ENCODE measurements around the gene HECTD1. TPM values are rescaled to one million over a fixed set of nuclear protein-coding genes. Genes with fewer than 3 reads are reported as not detected.
"Not testable (repeated sequence)": the region's sequence is repeated elsewhere in the genome, so short reads cannot be mapped to it uniquely, and the experiment has no call there.

HECTD1 gene
- total RNA-seq, 1 experiment from 2014 or later: 101 TPM

DNA sequence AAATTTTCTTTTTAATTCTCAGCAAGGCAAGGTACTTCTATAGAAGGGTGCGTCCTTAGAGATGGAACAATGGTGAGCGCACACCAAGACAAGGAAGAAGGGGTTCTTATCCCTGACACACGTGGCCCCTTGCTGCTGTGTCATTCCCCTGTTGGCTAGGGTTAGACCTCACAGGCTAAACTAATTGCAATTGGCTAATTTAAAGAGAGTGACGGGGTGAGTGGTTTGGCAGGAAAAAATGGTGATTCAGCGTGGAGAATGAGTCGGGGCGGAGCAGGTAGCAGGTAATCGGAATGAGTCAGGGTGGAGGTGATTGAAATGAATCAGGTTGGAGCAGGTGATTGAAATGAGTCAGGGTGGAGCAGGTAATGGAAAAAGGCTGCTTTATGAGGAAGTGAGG is 36.3 kb upstream of the HECTD1 start:
- ChIA-PET POLR2A (interaction anchor here (0.6 kb wide), 1 partner anchor 9 kb away, joined by 5 read pairs; no protein-coding TSS in a partner anchor), CTCF (no interaction called here)
- no peak overlapping the region for H3K4me3 ChIP-seq (ENCODE audit: low read depth in 2 of 2, low read length in 2 of 2)
- DNase-seq (ENCODE audit: low read depth, low spot score): no peak
- ATAC-seq: no peak
- no peak overlapping the region for H3K27ac ChIP-seq (ENCODE audit: low read length)
- no peaks in the 10 kb centered on the region for H3K9me3 ChIP-seq (ENCODE audit: control insufficient read depth, insufficient read depth, low read depth, low read length)
- BruUV-seq (replicated peaks): no TSS peak
- no peaks in the 10 kb centered on the region for H3K4me1 ChIP-seq (ENCODE audit: control insufficient read depth, insufficient read depth, low read length)
- in situ Hi-C loops (cut with HindIII; ENCODE audit: low pct_unique_long_range_greater_than_20kb, low sequenced_read_pairs) (no loop called here), intact Hi-C loops (cut with micrococcal nuclease; ENCODE audit: unreplicated experiment) (no loop called here)
- TF ChIP-seq, protein P1, sequence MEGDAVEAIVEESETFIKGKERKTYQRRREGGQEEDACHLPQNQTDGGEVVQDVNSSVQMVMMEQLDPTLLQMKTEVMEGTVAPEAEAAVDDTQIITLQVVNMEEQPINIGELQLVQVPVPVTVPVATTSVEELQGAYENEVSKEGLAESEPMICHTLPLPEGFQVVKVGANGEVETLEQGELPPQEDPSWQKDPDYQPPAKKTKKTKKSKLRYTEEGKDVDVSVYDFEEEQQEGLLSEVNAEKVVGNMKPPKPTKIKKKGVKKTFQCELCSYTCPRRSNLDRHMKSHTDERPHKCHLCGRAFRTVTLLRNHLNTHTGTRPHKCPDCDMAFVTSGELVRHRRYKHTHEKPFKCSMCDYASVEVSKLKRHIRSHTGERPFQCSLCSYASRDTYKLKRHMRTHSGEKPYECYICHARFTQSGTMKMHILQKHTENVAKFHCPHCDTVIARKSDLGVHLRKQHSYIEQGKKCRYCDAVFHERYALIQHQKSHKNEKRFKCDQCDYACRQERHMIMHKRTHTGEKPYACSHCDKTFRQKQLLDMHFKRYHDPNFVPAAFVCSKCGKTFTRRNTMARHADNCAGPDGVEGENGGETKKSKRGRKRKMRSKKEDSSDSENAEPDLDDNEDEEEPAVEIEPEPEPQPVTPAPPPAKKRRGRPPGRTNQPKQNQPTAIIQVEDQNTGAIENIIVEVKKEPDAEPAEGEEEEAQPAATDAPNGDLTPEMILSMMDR (IDR thresholded peaks at IDR 0.05): no peak
- no peak for TF ChIP-seq SIN3A (IDR thresholded peaks at IDR 0.05; ENCODE audit: borderline replicate concordance, insufficient read depth, low read depth, low read length)
- TF ChIP-seq TCF7L2 (IDR thresholded peaks at IDR 0.05; ENCODE audit: low read depth, low read length): no peak
- TF ChIP-seq, protein P2, sequence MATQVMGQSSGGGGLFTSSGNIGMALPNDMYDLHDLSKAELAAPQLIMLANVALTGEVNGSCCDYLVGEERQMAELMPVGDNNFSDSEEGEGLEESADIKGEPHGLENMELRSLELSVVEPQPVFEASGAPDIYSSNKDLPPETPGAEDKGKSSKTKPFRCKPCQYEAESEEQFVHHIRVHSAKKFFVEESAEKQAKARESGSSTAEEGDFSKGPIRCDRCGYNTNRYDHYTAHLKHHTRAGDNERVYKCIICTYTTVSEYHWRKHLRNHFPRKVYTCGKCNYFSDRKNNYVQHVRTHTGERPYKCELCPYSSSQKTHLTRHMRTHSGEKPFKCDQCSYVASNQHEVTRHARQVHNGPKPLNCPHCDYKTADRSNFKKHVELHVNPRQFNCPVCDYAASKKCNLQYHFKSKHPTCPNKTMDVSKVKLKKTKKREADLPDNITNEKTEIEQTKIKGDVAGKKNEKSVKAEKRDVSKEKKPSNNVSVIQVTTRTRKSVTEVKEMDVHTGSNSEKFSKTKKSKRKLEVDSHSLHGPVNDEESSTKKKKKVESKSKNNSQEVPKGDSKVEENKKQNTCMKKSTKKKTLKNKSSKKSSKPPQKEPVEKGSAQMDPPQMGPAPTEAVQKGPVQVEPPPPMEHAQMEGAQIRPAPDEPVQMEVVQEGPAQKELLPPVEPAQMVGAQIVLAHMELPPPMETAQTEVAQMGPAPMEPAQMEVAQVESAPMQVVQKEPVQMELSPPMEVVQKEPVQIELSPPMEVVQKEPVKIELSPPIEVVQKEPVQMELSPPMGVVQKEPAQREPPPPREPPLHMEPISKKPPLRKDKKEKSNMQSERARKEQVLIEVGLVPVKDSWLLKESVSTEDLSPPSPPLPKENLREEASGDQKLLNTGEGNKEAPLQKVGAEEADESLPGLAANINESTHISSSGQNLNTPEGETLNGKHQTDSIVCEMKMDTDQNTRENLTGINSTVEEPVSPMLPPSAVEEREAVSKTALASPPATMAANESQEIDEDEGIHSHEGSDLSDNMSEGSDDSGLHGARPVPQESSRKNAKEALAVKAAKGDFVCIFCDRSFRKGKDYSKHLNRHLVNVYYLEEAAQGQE (IDR thresholded peaks at IDR 0.05; ENCODE audit: insufficient read depth in 1 of 2, low read depth in 2 of 2, low read length in 1 of 2): no peak
- no peak for TF ChIP-seq POLR2AphosphoS5 (IDR thresholded peaks at IDR 0.05; ENCODE audit: low read depth, low read length)
- no peaks in the 10 kb centered on the region for H3K27me3 ChIP-seq (ENCODE audit: control insufficient read depth, insufficient read depth, low read length)
- H3K36me3 ChIP-seq (ENCODE audit: control insufficient read depth, insufficient read depth, low read length): no peaks in the 10 kb centered on the region

DNA sequence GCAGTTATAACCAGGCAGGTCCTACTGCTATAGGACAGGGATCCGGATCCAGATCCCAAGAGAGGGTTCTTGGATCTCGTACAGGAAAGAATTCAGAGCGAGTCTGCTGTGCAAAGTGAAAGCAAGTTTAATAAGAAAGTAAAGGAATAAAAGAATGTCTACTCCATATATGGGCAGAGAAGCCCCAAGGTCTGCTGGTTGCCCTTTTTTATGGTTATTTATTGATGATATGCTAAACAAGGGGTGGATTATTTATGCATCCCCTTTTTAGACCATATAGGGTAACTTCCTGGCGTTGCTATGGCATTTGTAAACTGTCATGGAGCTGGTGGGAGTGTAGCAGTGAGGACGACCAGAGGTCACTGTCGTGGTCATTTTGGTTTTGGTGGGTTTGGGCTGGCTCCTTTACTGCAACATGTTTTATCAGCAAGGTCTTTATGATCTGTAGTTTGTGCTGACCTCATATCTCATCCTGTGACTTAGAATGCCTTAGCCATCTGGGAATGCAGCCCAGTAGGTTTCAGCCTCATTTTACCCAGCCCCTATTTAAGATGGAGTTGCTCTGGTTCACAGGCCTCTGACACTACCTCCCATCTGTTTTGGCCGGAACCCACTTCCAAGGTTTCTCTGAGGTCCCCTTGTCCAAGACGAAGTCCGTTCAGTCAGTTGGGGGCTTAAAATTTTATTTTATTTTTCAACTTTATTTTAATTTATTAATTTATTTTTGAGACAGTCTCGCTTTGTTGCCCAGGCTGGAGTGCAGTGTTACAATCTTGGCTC is 34.8 kb upstream of the HECTD1 start:
- H3K4me1 ChIP-seq (ENCODE audit: control insufficient read depth, insufficient read depth, low read length); in situ Hi-C loops (cut with HindIII; ENCODE audit: low pct_unique_long_range_greater_than_20kb, low sequenced_read_pairs); BruUV-seq (replicated peaks); intact Hi-C loops (cut with micrococcal nuclease; ENCODE audit: unreplicated experiment); H3K27me3 ChIP-seq (ENCODE audit: control insufficient read depth, insufficient read depth, low read length); CTCF ChIA-PET; POLR2A ChIA-PET; ATAC-seq; H3K4me3 ChIP-seq (ENCODE audit: low read depth in 2 of 2, low read length in 2 of 2); H3K27ac ChIP-seq (ENCODE audit: low read length); DNase-seq (ENCODE audit: low read depth, low spot score); H3K36me3 ChIP-seq (ENCODE audit: control insufficient read depth, insufficient read depth, low read length); H3K9me3 ChIP-seq (ENCODE audit: control insufficient read depth, insufficient read depth, low read depth, low read length): not testable (repeated sequence)

DNA sequence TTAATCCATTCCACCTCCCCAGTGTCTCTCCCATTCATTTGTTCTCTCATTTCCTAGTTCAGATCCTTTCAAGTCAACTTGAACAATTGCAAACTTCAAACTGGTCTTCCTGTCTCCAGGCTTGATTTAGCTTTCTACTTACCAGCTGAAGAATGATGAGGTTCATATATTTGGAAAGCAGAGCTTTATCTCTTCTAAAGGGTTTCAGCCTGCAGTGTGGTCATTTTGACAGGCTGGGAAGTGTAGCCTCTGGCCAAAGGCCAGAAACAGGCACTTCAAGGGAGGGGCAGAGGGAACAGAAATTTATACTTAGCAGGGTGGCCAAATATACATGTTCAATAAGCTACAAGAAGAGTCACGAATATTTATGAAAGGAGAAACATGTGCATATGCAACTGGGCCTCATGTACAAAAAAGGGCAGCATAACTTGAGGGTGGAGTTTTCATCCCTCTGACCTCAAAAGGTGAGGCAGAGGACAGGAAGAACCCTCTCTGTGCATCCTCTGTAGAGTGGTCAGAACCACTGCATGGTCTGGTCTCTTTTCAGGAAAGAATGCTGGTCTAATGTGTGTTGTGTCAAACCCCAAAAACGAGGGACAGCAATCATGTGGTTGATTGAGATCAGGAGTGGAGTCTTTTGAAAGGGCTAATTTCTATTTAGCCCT is 34.0 kb upstream of the HECTD1 start:
- Histone ChIP-seq H3K27ac (ENCODE audit: low read length) (no peak overlapping the region), H3K27me3 (ENCODE audit: control insufficient read depth, insufficient read depth, low read length) (no peaks in the 10 kb centered on the region), H3K9me3 (ENCODE audit: control insufficient read depth, insufficient read depth, low read depth, low read length) (no peaks in the 10 kb centered on the region), H3K36me3 (ENCODE audit: control insufficient read depth, insufficient read depth, low read length) (no peaks in the 10 kb centered on the region), H3K4me1 (ENCODE audit: control insufficient read depth, insufficient read depth, low read length) (no peaks in the 10 kb centered on the region), H3K4me3 (ENCODE audit: low read depth in 2 of 2, low read length in 2 of 2) (no peak overlapping the region)
- DNase-seq (ENCODE audit: low read depth, low spot score): no peak
- intact Hi-C loops (cut with micrococcal nuclease; ENCODE audit: unreplicated experiment) (no loop called here), in situ Hi-C loops (cut with HindIII; ENCODE audit: low pct_unique_long_range_greater_than_20kb, low sequenced_read_pairs) (no loop called here)
- POLR2A ChIA-PET: no interaction called here
- ATAC-seq: no peak
- TF ChIP-seq POLR2AphosphoS5 (IDR thresholded peaks at IDR 0.05; ENCODE audit: low read depth, low read length): no peak
- TF ChIP-seq, protein P1 (IDR thresholded peaks at IDR 0.05): no peak
- TF ChIP-seq, protein P2 (IDR thresholded peaks at IDR 0.05; ENCODE audit: insufficient read depth in 1 of 2, low read depth in 2 of 2, low read length in 1 of 2): no peak
- CTCF ChIA-PET: no interaction called here
- no TSS peak for BruUV-seq (replicated peaks)

Data from Panc1 (cell line).